Activated effector memory CD4-positive, alpha-beta T cell treated with anti-CD3 and anti-CD28 coated beads, Interleukin-2, amount 50 U/mL, for 16 hours (primary cell): Measurements from ENCODE around the gene PREX1.

ENCODE experiments used
- DNase-seq: peaks from one replicate; pipeline ENCODE4 v3.0.0-alpha.2; 2020

Gene PREX1

DNA sequence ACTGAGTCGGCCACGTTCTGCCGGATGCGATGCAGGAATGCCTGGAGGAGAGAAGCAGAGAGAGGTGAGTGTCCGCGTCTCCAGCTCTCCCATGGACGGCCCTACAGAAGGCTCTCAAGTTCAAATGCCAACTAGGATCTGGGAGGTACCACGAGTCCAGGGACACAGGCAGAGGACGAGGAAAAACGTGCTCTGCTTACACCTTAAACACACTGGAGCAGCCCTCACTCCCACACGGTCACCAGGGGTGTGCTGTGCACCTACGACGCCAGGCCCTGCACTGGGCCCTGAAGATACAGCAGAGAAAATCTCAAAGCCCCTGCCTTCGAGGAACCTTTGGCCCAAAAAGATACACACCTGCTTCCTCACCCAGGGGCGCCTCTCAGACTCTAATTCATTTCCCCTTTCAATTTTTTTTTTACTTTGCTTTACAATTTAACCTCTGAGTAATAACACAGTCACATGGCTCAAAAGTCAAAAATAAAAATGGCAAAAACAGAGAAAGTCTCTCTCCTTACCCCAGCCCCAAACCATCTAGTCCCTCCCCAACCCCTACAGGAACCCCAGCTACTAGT lies 79.9 kb downstream of the PREX1 start:
- DNase-seq: no peak

DNA sequence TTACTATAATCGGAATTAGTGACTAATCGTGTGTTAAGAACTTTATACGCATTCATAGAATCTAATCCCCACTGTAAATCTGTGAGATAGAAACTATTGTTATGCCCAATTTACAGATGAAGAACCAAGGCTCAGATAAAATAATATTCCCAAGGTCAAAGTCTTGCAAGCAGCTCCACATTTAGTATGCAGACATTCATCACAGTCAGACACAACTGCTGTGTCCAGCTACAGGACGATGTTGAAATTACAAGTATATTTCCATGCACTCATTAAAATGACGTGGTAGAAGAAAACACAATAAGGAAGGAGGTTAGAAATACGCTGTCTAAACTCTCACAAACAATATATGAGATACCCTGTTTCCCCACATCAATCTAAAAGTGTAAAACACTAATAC lies 82.5 kb downstream of the PREX1 start:
- DNase-seq: no peak

DNA sequence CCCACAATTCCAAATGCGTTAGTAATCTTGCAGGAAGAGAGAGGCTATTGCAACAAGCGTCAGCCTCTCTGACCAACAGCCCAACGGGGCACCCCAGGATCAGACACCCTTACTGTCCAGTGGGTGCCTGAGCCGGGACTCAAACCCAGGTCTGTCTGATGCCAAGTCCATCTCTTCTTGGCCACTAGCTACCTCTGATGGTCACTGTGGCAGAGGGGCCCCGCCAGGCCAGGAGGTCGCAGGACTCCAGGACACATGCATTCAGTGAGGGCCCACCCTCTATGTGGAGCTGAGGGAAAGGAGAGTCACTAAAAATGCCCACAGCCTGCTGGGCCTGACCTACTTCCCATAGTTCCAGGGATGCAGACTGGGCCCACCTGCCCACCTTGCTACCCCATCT lies 83.3 kb downstream of the PREX1 start:
- no peak for DNase-seq

DNA sequence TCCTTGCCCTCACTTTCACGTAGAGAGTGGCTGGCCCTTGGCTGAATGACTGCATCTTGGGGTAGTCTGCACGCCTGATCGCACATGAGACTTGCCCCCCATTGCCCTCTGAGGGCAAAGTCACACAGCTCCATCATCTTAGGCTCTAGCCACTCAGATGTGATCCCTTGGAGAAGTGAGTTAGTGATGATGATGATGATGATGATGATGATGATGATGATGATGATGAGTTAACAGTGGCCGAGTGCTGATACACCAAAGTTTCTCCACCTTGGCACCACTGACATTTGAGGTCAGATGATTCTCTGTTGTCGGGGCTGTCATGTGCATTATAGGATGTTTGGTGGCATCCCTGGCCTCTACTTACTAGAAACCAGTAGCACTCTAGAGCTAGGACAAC lies 84.0 kb downstream of the PREX1 start:
- no peak for DNase-seq

DNA sequence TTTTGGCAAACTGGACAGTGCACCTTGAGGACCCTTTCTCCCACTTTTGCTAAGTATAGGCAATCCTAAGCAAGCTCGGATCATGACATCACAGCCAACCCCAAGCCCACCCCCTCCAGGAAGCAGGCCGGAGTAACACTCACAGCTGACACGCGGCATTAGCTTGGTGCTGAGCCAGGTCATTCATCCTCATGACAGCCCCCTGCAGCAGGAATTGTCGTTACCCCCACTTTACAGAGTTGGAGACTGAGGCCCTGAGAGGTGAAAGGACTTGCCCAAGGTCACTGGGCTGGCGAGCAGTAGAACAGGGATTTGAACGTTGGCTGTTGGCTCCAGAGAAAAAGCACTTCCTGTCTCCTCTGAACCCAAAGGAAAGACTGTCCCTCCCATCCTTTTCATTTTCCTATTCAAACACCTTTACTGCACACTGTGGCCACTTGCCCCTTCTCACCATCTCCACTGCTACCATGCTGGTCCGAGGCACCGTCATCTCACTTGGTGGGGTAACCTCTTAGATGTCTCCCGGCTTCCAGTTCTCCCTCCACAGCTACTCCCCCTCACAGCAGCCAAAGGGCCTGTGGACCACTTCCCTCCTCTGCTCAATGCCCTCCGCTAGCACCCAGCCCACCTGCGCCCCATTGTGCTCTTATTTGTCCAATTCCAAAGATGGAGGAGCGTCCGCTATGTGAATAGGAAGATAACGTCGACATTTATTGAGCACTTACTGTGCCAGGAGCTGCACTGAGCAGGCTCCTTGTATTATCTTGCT lies 84.7 kb downstream of the PREX1 start:
- no peak for DNase-seq

DNA sequence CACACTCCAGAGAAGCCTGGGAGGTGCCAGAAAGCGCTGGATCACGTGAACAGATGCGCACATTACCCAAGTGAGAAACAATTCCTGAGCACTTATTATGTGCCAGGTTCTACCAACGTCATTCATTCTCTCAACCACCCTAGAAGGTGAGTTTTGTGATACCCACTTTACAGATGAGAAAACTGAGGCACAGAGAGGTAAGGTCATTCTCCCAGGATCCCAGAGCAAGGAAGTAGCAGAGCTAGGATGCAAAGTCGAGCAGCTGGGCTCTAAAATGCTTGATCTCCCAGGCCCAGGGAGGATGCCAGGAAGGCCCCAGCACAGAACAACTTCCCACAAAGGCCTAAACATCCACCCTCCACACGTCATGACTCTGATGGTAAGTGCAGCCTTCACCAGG lies 85.6 kb downstream of the PREX1 start:
- DNase-seq: no peak

DNA sequence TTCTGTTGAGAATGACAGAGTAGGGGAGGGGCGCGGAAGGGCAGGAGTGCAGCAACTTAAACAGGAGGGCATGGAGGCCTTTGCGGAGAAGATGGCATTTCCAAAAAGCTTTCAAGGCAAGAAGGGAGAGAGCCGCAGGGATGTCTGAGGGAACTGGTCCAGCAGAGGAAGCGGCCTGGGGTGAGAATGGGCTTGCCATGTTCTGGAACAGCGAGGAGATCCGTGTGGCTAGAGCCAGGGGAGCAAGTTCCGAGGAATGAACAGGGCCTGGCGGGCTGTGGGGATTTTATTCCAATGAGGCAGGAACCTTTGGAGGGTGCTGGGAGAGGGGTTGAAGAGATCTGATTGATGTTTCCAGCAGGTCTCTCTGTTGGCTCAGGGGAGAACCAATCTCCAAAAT lies 86.1 kb downstream of the PREX1 start:
- no peak for DNase-seq

DNA sequence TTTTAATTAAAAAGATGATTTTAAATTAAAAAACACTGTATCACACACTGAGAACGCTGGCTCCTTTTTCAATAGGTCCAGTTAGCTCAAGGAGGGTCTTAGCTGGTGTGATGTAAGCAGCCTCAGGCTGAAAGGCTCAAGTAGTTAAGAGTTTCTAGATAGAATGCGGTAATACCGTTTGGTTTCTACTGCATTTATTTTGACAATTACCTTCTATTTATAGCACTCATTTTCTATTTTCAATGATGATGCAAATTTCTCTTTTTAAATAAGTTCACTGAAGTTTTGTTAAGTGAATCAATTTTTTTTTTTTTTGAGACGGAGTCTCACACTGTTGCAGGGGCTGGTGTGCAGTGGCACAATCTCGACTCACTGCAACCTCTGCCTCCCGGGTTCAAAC lies 87.1 kb downstream of the PREX1 start:
- no peak for DNase-seq

DNA sequence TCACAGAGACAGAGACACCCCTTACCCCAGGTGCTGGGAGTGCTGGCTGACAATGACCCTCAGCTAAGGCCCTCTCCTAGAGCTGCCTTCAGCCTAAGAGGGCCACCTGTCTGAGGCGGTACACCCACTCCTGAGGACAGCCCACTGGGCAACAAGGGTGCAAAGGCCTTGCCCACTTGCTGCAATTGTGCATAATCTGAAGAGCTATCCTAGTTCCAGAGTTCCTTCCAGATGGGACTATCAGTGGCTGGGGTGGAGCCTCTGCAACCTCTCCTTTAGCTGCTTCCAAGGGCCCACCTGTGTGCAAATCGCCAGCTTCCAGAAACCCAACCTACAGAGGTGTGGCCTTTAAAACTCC lies 87.5 kb downstream of the PREX1 start:
- no peak for DNase-seq

DNA sequence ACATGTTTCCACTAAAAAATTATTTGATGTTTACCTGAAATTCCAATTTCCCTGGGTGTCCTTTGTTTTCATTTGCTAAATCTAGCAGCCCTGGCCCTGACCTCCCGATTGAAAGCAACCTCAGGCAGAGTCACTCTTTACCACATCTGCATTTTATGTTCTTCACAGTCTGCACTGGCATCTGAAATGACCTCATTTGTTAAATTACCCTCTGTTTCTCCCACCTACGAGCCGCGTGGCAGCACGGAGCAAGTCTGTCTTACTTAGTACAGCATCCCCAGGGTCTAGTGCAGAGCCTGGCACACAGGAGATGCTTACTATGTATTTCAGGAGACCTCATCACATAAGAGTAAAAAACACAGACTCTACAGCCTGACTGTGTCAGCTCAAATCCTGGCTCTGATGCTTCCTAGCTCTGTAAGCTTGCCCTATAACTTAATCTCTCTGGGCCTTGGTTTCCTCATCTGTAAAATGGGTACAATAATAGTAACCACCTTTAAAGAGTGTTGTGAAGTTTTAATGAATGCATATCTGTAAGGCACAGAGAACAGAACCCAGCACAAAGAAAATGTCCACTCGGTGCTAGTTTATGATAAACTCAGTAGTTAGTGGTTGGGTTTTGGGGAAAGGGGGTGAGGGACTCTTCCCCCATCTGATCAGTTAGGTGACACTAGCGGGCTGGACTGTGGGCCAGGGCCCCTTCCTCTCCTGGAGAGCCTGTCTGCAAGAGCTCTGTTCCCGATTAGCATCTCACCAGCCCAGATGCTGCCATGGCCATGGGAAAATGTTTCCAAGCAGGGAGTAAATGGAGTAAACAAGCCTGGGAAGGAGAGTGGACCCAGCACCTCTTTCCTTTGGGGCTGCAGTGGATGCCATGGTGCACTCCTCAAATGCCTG lies 88.2 kb downstream of the PREX1 start:
- DNase-seq: peak; percentile 77

DNA sequence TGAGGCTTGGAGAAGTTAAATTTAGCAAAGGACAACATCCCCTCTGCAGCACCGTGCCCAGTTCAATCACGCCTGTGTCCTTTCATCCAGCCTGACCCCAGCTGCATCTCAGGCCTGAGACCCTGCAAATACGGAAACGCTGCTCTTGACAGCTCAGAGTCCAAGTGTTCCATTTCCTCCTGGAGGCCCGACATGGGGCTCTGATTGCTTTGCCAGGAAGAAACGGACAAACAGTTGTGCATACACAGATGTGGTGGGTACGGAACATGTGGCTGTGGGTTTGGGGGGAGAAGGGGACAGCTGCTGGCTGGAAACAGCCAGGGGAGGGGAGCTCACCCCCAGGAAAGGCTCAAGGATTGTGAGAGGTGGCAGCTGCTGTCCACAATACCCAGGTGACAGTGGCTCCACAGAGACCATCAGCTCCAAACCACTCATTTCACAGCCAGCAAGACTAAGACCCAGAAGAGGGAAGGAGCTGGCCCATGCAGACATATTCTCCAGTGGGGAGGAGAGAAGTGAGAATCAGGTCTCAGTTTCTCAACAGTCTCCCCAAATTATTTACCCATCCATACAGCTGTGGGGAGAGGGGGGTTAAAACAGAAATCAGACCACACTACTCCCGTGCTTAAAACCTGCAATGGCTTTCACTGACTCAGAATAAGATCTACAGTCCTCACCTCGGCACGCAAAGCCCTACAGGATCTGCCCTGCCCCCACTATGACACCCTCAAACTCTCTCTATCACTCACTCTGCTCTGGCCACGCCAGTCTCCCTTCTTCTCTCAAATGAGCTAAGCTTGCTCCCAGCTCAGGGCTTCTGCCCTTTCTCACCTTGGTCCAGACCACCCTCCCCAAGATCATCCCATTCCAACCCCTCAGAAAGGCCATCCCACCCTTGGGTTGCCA lies 89.1 kb downstream of the PREX1 start:
- peak; percentile 87 for DNase-seq

DNA sequence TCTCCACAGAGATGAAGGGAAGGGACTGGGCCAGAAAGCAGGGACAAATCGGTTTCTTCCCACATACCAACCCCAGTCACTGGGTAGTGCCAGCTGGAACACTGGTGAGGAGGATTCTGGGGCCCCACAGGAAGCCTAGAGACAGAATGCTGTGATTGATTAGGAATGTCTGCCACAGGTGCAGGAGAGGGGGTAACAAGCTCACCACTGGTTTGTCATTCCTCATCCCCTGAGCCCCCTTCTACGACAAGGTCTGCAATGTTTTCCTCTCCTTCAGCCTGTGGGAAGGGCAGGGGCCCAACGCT lies 89.8 kb downstream of the PREX1 start:
- no peak for DNase-seq

DNA sequence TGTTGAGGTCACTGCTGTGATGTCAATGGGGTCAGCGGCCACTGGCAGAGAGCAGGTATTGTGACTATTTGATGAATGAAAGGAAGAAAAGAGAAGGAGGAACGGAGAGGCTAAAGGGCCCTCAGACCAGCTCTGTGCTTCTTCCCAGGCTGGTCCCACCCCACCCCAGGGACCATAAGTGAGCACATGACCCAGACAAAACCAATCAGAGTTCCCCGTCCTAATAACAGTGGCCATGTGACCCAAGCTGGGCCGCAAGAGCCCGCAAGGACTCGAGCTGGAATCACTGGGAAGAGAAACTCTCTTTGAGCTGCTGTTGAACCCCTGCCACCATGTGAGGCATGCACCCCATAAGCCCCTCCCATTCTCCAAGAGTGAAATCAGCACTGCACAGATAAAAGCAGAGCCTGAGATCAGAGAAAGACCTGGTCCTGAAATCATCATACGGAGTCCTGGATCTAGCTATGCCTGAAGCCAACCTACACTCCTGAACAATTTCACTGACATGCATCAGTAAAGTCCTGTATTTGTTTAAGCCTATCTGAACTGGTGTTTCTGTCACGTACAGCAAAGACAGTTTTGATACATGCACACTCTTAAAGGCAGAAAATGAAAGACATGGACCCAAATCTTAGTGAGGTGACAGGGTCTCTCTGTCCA lies 90.2 kb downstream of the PREX1 start:
- DNase-seq: no peak

DNA sequence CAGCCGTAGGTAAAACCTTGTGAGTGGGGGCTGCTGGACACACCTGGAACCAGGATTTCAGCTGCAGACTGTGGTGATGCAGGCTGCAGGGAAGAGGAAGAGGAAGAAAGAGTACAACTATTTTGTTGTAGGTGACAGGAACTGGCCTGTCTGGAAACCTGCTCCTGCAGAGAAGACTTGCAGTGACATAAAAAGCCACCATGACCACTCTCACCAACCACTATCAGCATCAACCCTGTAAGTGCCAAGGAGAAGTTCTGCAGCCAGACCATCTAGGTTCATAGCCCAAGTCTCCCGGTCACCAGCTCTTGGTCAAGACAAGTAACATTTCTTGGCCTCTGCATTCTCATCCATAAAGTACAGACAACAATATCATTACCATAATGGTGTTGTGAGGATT lies 91.2 kb downstream of the PREX1 start:
- DNase-seq: no peak

DNA sequence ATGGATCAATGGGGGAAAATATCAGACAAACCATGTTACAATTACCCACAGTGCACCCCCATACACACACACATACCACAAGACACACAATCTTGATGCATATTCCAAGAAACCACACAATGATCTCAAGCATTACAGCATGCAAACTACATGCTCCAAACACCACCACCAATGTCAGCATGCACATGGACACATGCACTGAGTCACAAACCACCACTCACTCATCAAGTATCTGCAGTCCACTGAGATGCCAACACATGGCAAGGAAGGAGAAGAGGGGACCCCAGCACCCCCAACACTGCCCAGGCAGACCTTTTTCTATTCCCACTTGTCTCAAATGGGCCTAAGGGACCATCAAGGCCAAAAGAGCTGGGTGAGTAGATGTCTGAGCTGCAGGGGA lies 91.6 kb downstream of the PREX1 start:
- no peak for DNase-seq

DNA sequence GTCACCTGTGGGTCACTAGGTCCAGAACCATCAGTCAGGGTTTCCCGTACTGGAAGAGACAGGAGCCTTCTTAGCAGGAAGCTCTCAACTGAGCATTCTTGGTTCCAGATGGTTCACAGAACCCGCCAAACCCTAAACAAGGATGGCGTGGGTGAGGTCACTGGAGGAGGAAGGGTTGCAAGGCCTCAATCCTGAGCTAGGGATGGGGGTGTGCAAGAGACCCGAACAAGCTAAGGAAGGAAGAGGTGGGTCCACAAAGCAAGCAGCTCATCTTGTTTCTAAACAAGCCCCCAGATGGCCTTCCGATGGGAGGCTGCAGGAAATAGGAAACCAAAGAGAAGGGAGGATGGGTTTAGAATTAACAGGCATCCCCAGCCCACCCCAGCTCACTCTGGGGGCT lies 92.7 kb downstream of the PREX1 start:
- no peak for DNase-seq

DNA sequence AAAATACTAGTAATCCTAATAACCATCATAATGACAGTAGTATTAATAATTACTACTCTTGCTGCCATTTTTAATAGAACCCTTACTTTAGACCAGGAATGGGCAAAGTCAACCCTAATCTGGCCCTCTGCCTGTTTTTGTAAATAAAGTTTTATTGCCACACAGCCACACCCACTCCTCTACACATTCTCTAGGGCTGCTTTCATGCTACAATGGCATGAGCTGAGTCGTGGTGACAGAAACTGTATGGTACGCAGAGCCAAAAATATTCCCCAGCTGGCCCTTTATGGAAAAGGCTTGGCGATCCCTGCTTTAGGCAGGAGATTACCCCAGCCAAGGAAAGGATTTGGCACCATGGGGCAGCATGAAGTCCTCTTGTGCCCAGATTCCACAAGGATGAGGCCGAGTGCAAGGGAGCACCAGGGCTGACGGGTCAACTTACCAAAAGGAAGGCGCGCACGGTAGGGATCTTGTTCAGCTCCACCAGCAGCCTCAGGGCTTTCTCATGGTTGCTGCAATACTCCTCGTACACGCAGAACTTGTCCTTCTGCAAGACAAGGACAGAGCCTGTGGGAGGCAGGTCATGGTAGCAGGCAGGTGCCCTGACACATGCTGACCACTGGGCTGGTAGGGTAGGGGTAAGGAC lies 93.6 kb downstream of the PREX1 start:
- DNase-seq: no peak

DNA sequence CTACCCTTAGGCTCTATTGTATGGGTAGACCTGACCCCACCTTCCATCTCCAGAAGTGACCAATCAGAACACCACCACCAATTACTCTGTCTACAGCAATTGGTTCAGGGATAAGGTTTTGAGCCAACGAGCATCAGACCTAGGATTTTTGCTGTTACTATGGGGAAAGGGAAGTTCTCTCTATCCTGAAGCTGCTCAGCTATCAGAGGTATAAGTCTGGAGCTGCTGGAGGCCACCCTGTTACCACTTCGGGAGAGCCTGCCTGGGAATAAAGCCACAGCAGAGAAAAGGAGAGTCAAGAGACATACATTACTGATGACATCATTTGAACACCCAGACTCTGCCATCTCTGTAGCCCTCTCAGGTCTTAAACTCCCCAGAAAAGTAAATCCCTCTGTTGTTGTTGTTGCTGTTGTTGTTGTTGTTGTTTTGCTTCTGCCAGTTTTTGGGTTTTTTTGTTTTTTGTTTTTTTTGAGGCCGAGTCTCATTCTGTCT lies 94.5 kb downstream of the PREX1 start:
- no peak for DNase-seq

DNA sequence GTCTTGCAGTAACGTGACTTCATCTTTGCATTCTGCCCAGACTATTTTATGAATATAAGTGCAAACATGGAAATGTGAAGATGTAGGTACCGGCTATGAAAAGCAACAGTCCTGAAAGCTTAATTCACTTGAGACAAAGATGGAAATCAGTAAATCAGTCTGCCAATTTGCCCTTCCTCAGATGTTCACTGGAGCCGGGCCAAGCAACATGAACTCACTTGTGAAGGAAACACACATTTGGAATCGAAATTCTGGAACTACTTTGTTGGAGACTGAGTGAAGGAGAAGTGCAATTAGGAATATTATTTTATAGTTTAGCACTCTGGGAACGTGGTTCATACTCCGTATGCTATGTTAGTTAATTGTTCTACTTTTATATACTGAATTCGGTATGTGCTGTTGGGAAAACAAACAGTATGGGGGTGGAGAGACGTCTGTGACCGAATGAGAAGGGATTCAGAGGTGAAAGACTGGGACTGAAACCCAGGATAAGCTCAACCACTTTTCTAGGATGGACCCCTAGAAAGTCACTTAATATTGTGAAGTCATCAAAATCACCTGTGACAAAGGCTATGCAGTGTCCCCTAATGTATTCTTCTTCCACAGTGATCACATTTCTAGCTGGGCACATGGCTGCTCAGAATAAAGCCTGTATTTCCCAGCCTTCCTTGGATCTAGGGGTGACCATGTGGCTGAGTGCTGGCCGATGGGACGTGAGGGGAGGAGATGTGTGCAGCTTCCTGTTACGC lies 95.5 kb downstream of the PREX1 start:
- DNase-seq: no peak

DNA sequence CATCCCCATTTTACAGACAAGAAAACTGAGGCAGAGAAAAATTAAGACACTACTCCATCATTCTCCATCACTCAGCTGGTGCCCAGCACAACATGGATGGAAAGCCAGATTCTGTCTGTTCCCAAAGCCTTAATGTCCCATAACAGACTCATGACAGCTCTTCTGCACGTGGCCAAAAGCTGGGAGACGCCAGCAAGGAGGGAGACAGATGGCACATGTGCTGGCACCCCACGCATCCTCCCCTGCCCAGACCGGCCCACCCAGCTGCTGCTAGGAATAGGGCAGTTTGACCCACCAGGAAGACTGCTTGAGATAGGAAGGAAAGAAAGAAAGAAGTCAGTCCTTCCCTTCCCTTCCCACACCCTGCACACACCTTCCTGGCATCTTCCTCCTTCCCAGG lies 96.3 kb downstream of the PREX1 start:
- no peak for DNase-seq

DNA sequence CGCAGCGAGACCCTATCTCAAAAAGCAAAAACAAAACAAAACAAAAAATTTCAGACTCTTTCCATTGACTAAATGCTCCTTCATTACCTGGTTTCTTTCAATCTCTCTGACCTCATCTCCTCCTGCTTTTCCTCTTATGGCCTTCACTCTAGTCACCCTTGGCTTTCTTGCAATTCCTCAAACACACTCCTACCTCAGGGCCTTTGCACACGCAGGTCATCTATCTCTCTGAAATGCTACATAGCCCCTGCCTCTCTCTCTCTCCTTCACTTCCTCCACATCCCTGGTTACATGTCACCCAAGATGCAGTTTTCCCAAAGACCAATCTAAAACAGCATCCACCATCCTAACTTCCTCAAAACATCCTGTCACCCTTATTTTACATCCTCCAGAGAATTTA lies 96.8 kb downstream of the PREX1 start:
- DNase-seq: no peak
